Endothelial cell (in vitro differentiated cells): Measurements from ENCODE around the gene ZNF280A. TPM values are rescaled to one million over a fixed set of nuclear protein-coding genes. Genes with fewer than 3 reads are reported as not detected.
"Not testable (repeated sequence)": the region's sequence is repeated elsewhere in the genome, so short reads cannot be mapped to it uniquely, and the experiment has no call there.

Experiments
- DNase-seq: peaks from one replicate; pipeline ENCODE4 v3.0.0; 2021; ENCODE audit warnings: low spot score
- H3K27ac Mint-ChIP-seq: one replicate; pipeline ENCODE4 v1.8.0; 2021; ENCODE audit warnings: mixed read lengths, inconsistent platforms; ENCODE audit not compliant: unreplicated experiment
- H3K27me3 Mint-ChIP-seq: one replicate; pipeline ENCODE4 v1.8.0; 2021; ENCODE audit warnings: mild to moderate bottlenecking, moderate library complexity, mixed read lengths, inconsistent platforms; ENCODE audit not compliant: unreplicated experiment
- H3K36me3 Mint-ChIP-seq: one replicate; pipeline ENCODE4 v1.8.0; 2021; ENCODE audit warnings: mild to moderate bottlenecking, low read depth, mixed read lengths, inconsistent platforms; ENCODE audit not compliant: unreplicated experiment
- H3K4me1 Mint-ChIP-seq: one replicate; pipeline ENCODE4 v1.8.0; 2021; ENCODE audit warnings: mild to moderate bottlenecking, mixed read lengths, inconsistent platforms; ENCODE audit not compliant: unreplicated experiment
- H3K4me3 Mint-ChIP-seq: one replicate; pipeline ENCODE4 v1.8.0; 2021; ENCODE audit warnings: mild to moderate bottlenecking, mixed read lengths, inconsistent platforms; ENCODE audit not compliant: unreplicated experiment
- H3K9me3 Mint-ChIP-seq: one replicate; pipeline ENCODE4 v1.8.0; 2021; ENCODE audit warnings: mixed read lengths, inconsistent platforms; ENCODE audit not compliant: unreplicated experiment
- total RNA-seq: library from RNA; stranded (reverse); fragmentation: NEBNext Ultra II Directional; extraction: Animal tissue kit (Norgen Biotek cat#: 25700); gene quantifications from one replicate; pipeline ENCODE4 v1.2.1, GENCODE V29; 2021; ENCODE audit not compliant: unreplicated experiment
- TF ChIP-seq, protein P1 (sequence below): fragments of 200-600 bp; sonication (generic); IDR thresholded peaks from one replicate; pipeline ENCODE4 v1.5.0; 2021; ENCODE audit warnings: antibody characterized with exemption; ENCODE audit not compliant: unreplicated experiment

ZNF280A gene
- total RNA-seq, 1 donor from 2014 or later: 0.51 TPM

DNA sequence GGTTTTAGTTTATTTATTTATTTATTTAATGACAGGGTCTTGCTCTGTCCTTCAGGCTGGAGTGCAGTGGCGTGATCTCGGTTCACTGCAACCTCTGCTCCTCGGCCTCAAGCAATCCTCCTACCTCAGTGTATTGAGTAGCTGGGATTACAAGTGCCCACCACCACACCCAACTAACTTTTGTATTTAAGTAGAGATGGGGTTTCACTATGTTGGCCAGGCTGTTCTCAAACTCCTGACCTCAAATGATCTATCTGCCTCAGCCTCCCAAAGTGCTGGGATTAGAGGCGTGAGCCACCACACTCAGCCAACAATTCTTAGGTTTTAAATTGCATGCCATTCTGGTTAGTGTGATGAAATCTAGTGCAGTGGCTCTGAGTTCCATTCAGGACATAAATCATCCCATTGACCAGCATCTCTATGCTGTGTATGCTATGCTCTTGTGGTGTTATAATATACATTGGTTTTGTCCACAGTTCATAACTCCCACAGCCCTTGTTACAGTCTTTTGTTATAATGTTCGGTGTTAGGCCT is 40.0 kb downstream of the ZNF280A start:
- peaks cover 8% of the 10 kb centered on the region for H3K4me1 Mint-ChIP-seq
- TF ChIP-seq, protein P1, sequence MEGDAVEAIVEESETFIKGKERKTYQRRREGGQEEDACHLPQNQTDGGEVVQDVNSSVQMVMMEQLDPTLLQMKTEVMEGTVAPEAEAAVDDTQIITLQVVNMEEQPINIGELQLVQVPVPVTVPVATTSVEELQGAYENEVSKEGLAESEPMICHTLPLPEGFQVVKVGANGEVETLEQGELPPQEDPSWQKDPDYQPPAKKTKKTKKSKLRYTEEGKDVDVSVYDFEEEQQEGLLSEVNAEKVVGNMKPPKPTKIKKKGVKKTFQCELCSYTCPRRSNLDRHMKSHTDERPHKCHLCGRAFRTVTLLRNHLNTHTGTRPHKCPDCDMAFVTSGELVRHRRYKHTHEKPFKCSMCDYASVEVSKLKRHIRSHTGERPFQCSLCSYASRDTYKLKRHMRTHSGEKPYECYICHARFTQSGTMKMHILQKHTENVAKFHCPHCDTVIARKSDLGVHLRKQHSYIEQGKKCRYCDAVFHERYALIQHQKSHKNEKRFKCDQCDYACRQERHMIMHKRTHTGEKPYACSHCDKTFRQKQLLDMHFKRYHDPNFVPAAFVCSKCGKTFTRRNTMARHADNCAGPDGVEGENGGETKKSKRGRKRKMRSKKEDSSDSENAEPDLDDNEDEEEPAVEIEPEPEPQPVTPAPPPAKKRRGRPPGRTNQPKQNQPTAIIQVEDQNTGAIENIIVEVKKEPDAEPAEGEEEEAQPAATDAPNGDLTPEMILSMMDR: no peak
- H3K27ac Mint-ChIP-seq: no peak overlapping the region
- no peaks in the 10 kb centered on the region for H3K9me3 Mint-ChIP-seq
- no peak overlapping the region for H3K4me3 Mint-ChIP-seq
- H3K36me3 Mint-ChIP-seq: no peaks in the 10 kb centered on the region
- DNase-seq: no peak
- H3K27me3 Mint-ChIP-seq: peaks cover 2% of the 10 kb centered on the region

DNA sequence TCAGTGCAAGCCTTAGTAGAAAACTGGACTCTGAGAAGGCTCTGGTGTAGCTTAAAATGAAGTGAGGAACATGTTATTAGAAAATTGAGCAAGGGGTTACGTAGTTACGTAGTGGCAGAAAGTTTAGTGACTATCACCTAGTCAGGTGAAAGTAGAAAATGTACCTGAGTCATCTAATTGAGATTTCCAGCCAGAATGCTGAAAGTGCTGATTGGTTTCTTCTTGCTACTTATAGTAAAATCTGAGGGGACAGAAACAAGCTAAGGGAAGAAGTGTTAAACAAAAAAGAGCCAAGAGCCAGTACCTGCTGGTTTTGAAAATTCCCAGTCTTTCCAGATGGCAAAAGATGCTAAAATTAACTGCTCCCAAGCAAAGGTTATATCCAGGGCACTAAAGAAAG is 41.0 kb downstream of the ZNF280A start:
- peaks cover 2% of the 10 kb centered on the region for H3K27me3 Mint-ChIP-seq
- no peak overlapping the region for H3K27ac Mint-ChIP-seq
- no peaks in the 10 kb centered on the region for H3K36me3 Mint-ChIP-seq
- TF ChIP-seq, protein P1: no peak
- no peak for DNase-seq
- H3K4me1 Mint-ChIP-seq: peaks cover 2% of the 10 kb centered on the region
- H3K9me3 Mint-ChIP-seq: no peaks in the 10 kb centered on the region
- H3K4me3 Mint-ChIP-seq: no peak overlapping the region

DNA sequence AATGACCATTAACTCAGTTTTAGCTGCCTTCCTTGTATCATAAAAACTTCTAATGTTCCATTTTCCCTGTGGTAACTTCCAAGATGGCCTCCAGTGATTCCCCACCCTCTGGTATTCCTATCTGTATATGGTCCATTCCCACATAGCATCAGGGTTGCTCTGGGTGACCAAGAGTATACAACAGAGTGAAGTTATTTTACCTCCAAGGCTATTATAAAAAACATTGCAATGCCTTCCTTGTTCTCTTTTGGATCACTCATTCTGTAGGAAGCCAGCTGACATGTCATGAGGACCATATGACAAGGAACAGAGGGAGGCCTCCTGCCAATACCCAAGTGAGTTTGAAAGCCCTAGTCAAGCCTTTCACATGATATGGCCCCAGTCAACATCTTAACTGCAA is 41.6 kb downstream of the ZNF280A start:
- DNase-seq: no peak
- Mint-ChIP-seq H3K4me1 (peaks cover 2% of the 10 kb centered on the region), H3K36me3 (no peaks in the 10 kb centered on the region), H3K27me3 (peaks cover 2% of the 10 kb centered on the region), H3K4me3 (no peak overlapping the region), H3K9me3 (no peaks in the 10 kb centered on the region), H3K27ac (no peak overlapping the region)
- TF ChIP-seq, protein P1: no peak

DNA sequence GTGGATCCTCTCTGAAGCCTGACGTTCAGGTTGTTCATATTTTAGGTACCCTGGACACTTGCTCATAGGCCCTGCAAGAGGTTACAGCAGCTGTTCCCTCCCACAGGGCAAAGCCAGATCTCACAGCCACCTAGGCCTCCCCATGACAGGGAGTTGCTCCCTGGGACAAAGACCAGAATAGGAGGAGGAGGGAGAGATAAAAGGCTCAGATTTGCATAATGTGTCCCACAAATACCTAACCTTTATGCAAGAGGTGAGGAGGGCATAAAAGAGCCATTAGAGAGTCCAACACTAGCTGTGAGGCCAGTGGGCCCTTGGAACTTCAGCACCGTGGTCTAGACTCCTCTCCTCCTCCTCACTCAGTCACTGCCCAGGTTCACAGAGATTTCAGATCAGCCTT is 45.3 kb downstream of the ZNF280A start:
- Mint-ChIP-seq H3K9me3 (no peaks in the 10 kb centered on the region), H3K36me3 (no peaks in the 10 kb centered on the region), H3K27ac (no peak overlapping the region), H3K4me1 (no peaks in the 10 kb centered on the region), H3K4me3 (no peak overlapping the region), H3K27me3 (no peaks in the 10 kb centered on the region)
- DNase-seq: no peak
- TF ChIP-seq, protein P1: no peak

DNA sequence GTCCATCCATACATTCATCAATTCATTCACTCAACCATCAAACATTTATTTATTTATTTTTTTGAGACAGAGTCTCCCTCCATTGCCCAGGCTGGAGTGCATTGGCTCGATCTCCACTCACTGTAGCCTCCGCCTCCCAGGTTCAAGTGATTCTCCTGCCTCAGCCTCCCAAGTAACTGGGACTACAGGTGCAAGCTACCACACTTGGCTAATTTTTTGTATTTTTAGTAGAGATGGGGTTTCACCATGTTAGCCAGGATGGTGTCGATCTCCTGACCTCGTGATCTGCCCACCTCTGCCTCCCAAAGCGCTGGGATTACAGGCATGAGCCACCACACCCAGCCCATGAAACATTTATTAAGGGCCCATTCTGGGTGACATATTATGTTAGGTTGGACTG is 49.0 kb downstream of the ZNF280A start:
- not testable (repeated sequence) for DNase-seq, H3K36me3 Mint-ChIP-seq, H3K4me3 Mint-ChIP-seq, H3K27me3 Mint-ChIP-seq, H3K9me3 Mint-ChIP-seq, H3K27ac Mint-ChIP-seq, H3K4me1 Mint-ChIP-seq
